ENCODE results near the gene CNNM1.

CNNM1 gene

DNA sequence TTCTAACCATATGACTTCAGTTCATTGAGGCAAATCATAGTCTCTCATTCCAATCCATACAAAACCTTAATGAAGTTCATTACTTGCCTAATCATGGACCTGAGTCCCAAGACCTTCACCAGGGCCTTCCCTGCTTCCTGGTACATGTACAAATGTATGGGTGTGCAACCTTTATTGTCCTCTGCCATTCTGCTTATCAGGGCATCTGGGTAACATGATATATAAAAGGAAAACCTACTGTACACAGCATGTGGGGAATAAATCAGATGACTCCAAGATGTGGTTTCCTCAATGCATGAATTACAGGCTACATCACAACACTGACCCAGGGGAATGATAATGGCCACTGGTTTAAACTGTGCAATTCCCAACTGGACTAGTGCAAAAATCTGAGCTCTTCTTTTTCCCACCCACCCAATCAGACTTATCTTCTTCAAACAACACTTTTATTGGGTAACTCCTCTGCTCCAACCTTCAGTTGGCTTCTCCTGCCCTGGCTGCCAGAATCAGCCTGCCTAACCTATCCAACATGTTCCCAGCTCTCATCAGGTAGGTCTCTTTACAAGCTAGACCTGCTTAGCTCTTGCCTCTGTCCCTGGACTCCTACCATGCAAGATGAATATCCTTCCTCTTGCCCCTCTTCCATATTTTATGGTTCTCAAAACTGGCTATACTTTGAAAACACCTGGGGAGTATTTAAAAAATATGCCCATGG, 89.9 kb downstream of the CNNM1 start:
- no peak for DNase-seq (ENCODE audit: low read depth, low spot score)

GRCh38 chr10:99419688-99420087, 90.5 kb downstream of the CNNM1 start:
- no peak for DNase-seq (ENCODE audit: low read depth, low spot score)

- no peak for DNase-seq (ENCODE audit: low read depth, low spot score)
These were observed 92.1 kb downstream of the CNNM1 start for GRCh38 chr10:99421233-99421739.

GRCh38 chr10:99422529-99423096, 93.5 kb downstream of the CNNM1 start:
- no peak for DNase-seq (ENCODE audit: low read depth, low spot score)

DNA sequence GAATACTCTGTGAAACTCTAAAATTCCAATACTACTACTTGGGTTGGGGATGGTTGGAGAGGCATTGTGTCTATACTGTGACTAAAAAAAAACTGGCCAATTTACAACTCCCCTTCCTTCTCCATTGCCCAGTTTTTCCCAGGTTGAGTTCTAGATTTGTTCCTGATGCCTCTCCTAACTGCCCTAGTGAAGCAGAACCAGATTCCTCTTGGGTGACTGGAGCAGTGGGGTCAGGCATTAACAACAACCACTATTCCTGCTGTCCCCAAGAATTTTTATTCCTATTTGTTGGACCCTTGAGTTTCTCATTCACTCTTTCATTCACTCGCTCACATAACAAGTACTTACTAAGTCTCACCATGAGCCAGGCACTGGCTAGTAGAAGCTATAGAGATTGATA, 95.5 kb downstream of the CNNM1 start:
- no peak for DNase-seq (ENCODE audit: low read depth, low spot score)

DNA sequence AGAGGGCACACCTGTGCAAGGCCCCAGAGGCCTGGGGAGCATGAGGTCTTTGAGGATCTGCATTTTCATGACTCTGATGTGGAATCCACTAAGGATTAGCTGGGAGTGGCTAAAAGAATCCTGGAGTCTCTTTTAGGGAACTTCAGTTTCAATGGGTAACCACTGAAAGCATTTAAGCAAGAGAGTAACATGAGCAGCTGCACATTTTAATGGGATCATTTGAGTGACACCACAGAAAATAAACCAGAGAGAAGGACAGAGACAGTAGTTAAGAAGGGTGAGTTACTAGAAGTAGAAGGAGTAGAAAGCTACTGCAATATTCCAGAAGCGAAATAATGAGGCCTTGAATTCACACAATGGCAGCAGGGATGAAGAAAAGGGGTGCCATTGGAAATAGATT, 96.0 kb downstream of the CNNM1 start:
- DNase-seq (ENCODE audit: low read depth, low spot score): no peak

- no peak for DNase-seq (ENCODE audit: low read depth, low spot score)
These were observed 97.5 kb downstream of the CNNM1 start for GRCh38 chr10:99426689-99427088.

DNA sequence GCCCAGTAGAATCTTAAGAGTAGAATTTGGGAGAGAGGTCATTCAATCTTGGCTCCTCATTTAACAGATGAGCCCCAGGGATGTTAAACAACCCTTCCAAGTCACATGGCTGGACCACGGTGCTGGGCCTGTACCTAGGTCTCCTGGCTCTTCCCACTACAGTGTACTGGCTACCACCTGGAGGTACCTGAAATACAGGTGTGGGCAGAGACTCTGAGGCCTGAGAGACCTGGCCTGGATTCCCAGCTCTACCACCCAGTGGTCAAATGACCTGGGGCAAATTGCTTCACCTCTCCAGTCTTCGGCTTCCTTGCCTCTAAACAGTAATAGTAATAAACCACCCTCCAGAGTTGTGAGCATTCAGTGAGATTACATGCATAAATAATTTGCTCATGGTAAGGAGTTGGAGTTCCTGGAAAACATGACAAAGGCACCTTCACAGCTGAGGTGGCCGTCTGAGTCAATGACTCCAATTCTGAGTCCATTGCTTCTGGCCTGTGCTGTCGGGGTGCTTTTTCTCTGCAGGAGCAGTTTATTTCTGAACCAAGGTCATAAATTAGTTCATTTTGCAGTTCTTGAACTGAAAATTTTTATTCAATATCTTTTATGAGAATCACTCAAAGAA, 98.5 kb downstream of the CNNM1 start:
- DNase-seq (ENCODE audit: low read depth, low spot score): no peak

DNA sequence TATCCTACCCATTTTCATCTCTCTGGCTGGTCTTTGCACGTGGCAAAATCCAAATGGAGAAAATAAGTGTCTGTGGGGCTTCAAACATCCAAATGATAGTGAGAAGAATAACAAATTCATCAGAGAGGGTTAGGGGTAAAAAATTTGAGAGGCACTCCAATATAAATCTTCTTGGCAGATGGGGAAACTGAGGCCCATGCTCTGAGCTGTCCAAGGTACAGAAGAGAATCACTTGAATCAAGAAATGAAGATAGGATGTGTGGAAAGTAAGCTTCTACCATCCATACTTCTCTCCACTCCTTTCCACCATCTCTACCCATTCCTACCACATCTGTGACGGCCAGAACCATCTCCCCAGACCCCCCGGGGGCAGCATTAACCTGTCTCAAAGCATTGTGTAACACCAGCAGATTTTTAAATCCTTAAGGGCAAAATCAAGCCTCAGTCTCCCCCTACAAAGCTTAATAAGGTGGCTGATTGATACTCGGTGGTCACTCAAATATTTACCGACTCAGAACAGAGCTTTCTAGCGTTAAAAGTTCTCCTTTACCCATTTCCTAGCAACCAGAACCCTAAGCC, 100.5 kb downstream of the CNNM1 start:
- no peak for DNase-seq (ENCODE audit: low read depth, low spot score)

- DNase-seq (ENCODE audit: low read depth, low spot score): no peak
These were observed 100.9 kb downstream of the CNNM1 start for GRCh38 chr10:99430116-99430450.

GRCh38 chr10:99430451-99431189, 101.5 kb downstream of the CNNM1 start, which contains the start of gene GOT1:
TSS of gene GOT1 (minus strand) at chr10:99430624. CDS start at chr10:99430565, 59 bp downstream.
- peak; percentile 98 for DNase-seq (ENCODE audit: low read depth, low spot score)

- no peak for DNase-seq (ENCODE audit: low read depth, low spot score)
These were observed 102.1 kb downstream of the CNNM1 start for GRCh38 chr10:99431190-99431760.

GRCh38 chr10:99432047-99432446, 102.9 kb downstream of the CNNM1 start:
- DNase-seq (ENCODE audit: low read depth, low spot score): no peak

- DNase-seq (ENCODE audit: low read depth, low spot score): no peak
These were observed 103.7 kb downstream of the CNNM1 start for GRCh38 chr10:99432881-99433280.

DNA sequence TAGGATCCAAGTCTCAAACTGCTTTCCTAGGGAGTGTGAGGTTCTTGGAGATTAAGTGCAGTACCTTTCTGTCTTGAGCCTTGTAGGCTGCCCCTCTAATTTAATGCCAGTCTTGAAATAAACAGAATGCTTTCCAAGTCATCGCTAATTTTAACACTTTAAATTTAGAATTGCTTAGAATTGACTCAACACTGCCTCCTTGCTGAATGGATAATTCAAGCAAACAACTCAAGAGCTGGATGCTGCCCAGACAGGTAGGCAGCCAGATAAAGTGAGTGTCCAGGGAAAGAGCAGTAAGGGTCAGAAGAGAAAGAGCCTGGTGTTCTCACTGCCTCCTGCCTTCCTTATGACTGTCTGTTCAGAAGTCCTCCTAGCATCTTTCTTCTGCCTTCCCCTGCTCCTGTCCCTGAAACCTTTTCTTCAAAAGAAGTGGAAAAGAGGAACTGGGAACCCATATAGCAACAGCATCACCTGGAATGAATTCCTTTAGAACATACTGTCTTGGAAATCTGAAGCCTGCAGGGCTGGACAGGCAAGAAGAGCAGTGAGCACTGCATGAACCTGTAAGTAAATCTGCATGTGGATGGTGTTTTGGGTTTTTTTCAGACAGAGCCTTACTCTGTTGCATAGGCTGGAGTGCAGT, 104.3 kb downstream of the CNNM1 start:
- no peak for DNase-seq (ENCODE audit: low read depth, low spot score)

DNA sequence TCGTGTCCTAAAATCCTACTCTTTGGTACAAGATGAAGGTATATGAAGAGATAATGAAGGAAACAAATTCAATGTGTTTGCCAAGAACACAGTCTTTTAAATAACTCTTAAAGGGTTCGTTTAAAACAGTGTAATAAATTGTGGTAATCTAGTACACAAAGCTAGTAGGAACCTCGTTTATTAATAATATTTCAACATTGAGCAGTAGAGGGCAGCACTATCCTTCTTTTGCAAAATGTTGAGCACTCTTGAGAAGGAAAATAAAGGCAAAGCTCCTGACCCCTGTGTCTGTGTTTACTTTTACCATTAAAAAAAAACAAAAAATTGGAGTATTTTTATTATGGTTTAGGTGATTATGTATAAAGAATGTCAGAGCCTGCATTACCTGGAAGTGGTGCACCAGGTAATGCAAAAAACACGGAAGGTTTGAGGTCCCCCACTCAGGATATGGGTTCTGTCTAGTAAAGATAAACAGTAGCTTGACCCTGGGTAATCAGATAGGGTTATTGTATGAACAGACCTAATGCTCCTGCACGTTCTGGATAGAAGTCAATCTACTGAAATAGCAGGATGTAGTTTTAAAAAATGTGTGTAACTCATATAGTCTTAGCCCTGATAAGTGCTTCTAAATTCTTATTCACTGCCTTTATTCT, 107.0 kb downstream of the CNNM1 start:
- DNase-seq (ENCODE audit: low read depth, low spot score): no peak

GRCh38 chr10:99438890-99439289, 109.7 kb downstream of the CNNM1 start:
- DNase-seq (ENCODE audit: low read depth, low spot score): no peak

DNA sequence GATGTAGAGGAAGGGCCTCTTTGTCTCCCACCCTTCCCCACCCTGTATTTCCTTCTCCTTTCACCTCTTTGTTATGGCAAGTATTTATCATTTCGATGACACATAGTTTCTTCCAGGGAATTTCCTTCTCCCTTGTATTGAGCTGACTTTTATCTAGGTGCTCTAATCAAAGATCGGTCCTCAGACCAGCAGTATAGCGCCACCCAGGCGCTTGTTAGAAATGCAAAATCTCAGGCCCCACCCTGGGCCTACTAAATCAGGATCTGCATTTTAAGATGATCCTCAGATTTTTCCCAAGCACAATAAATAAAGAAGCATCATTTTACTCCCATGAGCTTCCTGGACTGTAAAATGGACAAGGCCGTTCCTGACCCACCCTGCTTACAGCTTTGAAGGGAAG, 113.2 kb downstream of the CNNM1 start:
- DNase-seq (ENCODE audit: low read depth, low spot score): no peak

DNA sequence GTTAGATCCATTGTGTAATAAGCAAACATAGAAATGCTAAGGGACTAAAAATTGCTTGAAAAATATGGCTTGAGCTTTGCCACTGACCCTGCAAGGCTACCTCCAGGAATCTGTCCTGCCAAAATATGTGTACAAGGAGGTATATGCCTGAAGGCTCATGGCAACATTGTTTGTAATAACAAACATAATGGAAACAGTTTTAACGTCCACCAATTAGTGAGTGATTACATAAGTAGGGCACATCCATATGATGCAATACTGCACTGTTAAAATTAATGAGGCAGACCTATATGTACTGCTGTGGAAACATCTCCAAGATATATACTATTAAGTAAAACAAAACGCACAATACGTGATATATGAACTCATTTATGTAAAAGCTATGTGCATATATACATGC, 114.3 kb downstream of the CNNM1 start:
- DNase-seq (ENCODE audit: low read depth, low spot score): no peak
